Liver (tissue), 3 donors: ENCODE data around the gene SURF2.

Experiments used
- ATF3 ChIP-seq: IDR thresholded peaks from 2 replicates; pipeline ENCODE4 v1.6.1; 2016; ENCODE audit warnings: antibody characterized with exemption
- CTCF ChIP-seq: fragments of 150-350 bp; IDR thresholded peaks from 2 replicates; pipeline ENCODE4 v1.5.1; 2017; ENCODE audit warnings: improper control_type of control experiment, low read depth, low read length; ENCODE audit not compliant: missing input control
- EGR1 ChIP-seq, 2 donors: IDR thresholded peaks; 2 replicates each; pipeline ENCODE4 v1.6.1; 2016 to 2018; ENCODE audit warnings: antibody characterized with exemption in 2 of 2, low read depth in 2 of 2
- FOXA1 ChIP-seq: IDR thresholded peaks from 2 replicates; pipeline ENCODE4 v1.6.1; 2016; ENCODE audit warnings: antibody characterized with exemption
- FOXA2 ChIP-seq: IDR thresholded peaks from 2 replicates; pipeline ENCODE4 v1.6.1; 2016; ENCODE audit warnings: antibody characterized with exemption
- GABPA ChIP-seq, 2 donors: IDR thresholded peaks in 1 of 2; conservative IDR thresholded peaks in 1 of 2; 2 replicates each; pipeline ENCODE4 v1.6.1; 2016; ENCODE audit warnings: antibody characterized with exemption in 2 of 2, mild to moderate bottlenecking in 1 of 2, moderate library complexity in 1 of 2
- HNF4A ChIP-seq, 2 donors: conservative IDR thresholded peaks; 2 replicates each; pipeline ENCODE4 v1.6.1; 2016; ENCODE audit warnings: antibody characterized with exemption in 2 of 2, mild to moderate bottlenecking in 2 of 2
- HNF4G ChIP-seq: IDR thresholded peaks from 2 replicates; pipeline ENCODE4 v1.6.1; 2016; ENCODE audit warnings: antibody characterized with exemption
- JUND ChIP-seq, 2 donors: IDR thresholded peaks; 2 replicates each; pipeline ENCODE4 v1.6.1; 2016; ENCODE audit warnings: antibody characterized with exemption in 2 of 2
- RAD21 ChIP-seq, 2 donors: IDR thresholded peaks; 2 replicates each; pipeline ENCODE4 v1.6.1; 2016; ENCODE audit warnings: antibody characterized with exemption in 2 of 2, mild to moderate bottlenecking in 2 of 2
- REST ChIP-seq: IDR thresholded peaks from 2 replicates; pipeline ENCODE4 v1.6.1; 2016; ENCODE audit warnings: antibody characterized with exemption, mild to moderate bottlenecking
- SP1 ChIP-seq: IDR thresholded peaks from 2 replicates; pipeline ENCODE4 v1.6.1; 2018; ENCODE audit warnings: antibody characterized with exemption, mild to moderate bottlenecking
- YY1 ChIP-seq: IDR thresholded peaks from 2 replicates; pipeline ENCODE4 v1.6.1; 2016; ENCODE audit warnings: antibody characterized with exemption, mild to moderate bottlenecking
- ZBTB33 ChIP-seq: IDR thresholded peaks from 2 replicates; pipeline ENCODE4 v1.6.1; 2016; ENCODE audit warnings: antibody characterized with exemption
- donor health status: healthy.
- donor health status: healthy.

GRCh38 chr9:133341369-133342068 is 14.8 kb upstream of the SURF2 start:
- no peak for TF ChIP-seq FOXA1
- TF ChIP-seq CTCF: no peak
- TF ChIP-seq RAD21 (IDR thresholded peaks at IDR 0.05): no peak
- TF ChIP-seq JUND (IDR thresholded peaks at IDR 0.05): no peak
- no peak for TF ChIP-seq ZBTB33
- TF ChIP-seq HNF4G: no peak
- TF ChIP-seq YY1: no peak
- no peak for TF ChIP-seq SP1
- TF ChIP-seq FOXA2: no peak
- no peak for TF ChIP-seq REST
- TF ChIP-seq ATF3: no peak
- no peak for TF ChIP-seq HNF4A (conservative IDR thresholded peaks at IDR 0.05)
- no peak for TF ChIP-seq GABPA (IDR thresholded peaks at IDR 0.05 in 1 of 2, conservative IDR thresholded peaks at IDR 0.05 in 1 of 2)
- TF ChIP-seq EGR1 (IDR thresholded peaks at IDR 0.05; ENCODE audit: low read depth in 2 of 2): no peak
